HCT116 (cell line): Measurements from ENCODE around the gene PAX7. TPM values are rescaled to one million over a fixed set of nuclear protein-coding genes. Genes with fewer than 3 reads are reported as not detected.

Source experiments
- ATAC-seq: fragments of 200-7000 bp; cut with Tn5 transposase; 2 replicates; pipeline ENCODE4 v1.9.1; 2020; ENCODE audit warnings: mild to moderate bottlenecking, moderate library complexity
- BruUV-seq: library from RNA; stranded (reverse); fragments of 400-500 nt; replicated peaks from 2 replicates; lab custom pipeline; 2021; lab: Mats Ljungman, UMichigan
- CTCF ChIA-PET: fragments of 300-600 bp; sonication (Branson Sonifier 250); formaldehyde crosslinking; loops from one replicate; lab custom pipeline; 2021; ENCODE audit warnings: antibody characterized with exemption; lab: Charles Lee
- POLR2A ChIA-PET: fragments of 300-600, 350-600 bp; sonication (Branson Sonifier 250); formaldehyde crosslinking; loops from one replicate; lab custom pipeline; 2021; ENCODE audit warnings: antibody characterized with exemption; lab: Charles Lee
- RAD21 ChIA-PET, 2 experiments: fragments of 300-600 bp; sonication (Branson Sonifier 250); formaldehyde crosslinking; loops; one replicate each; lab custom pipeline; 2023; ENCODE audit warnings: low total read pairs in 2 of 2; ENCODE audit not compliant: uncharacterized antibody in 2 of 2, unreplicated experiment in 2 of 2, low non-redundant PET in 1 of 2; lab: Charles Lee
- DNase-seq: peaks from one replicate; pipeline ENCODE4 v3.0.0-alpha.2; 2010; ENCODE audit warnings: low read depth, low spot score
- H2AFZ ChIP-seq: fragments of 200-600 bp; shearing (Covaris generic), sonication (generic); 2 replicates; pipeline ENCODE4 v1.6.1; 2017; ENCODE audit warnings: low read depth, mixed run types, mixed read lengths, antibody characterized with exemption, low read length; ENCODE audit not compliant: poor library complexity, severe bottlenecking
- H3K27ac ChIP-seq: 2 replicates; pipeline ENCODE4 v1.5.1; 2012; ENCODE audit warnings: low read depth, low read length
- H3K27me3 ChIP-seq: fragments of 200-600 bp; sonication (generic); 2 replicates; pipeline ENCODE4 v1.6.1; 2016; ENCODE audit warnings: mixed run types, low read length, mixed read lengths; ENCODE audit not compliant: insufficient read depth
- H3K36me3 ChIP-seq, 2 experiments: fragments of 200-500 bp in 1 of 2; fragments of 200-600 bp in 1 of 2; sonication (Bioruptor generic) in 1 of 2; sonication (generic) in 1 of 2; 2 replicates each; pipeline versions ENCODE4 v1.5.1 to v1.6.1; 2014 to 2016; ENCODE audit warnings: low read length in 2 of 2, inconsistent platforms in 1 of 2, mixed read lengths in 1 of 2, mixed run types in 1 of 2; ENCODE audit not compliant: insufficient read depth in 2 of 2, control insufficient read depth in 1 of 2
- H3K4me1 ChIP-seq, 2 experiments: fragments of 200-600 bp in 1 of 2; sonication (generic) in 1 of 2; 2 replicates each; pipeline versions ENCODE4 v1.5.1 to v1.6.1; 2012 to 2017; ENCODE audit warnings: low read length in 2 of 2, inconsistent platforms in 1 of 2, mild to moderate bottlenecking in 1 of 2, mixed read lengths in 1 of 2, mixed run types in 1 of 2, moderate library complexity in 1 of 2; ENCODE audit not compliant: insufficient read depth in 2 of 2, control insufficient read depth in 1 of 2
- H3K4me2 ChIP-seq: fragments of 200-600 bp; sonication (generic); 2 replicates; pipeline ENCODE4 v1.6.1; 2017; ENCODE audit warnings: mixed run types, low read length, mixed read lengths
- H3K4me3 ChIP-seq, 2 experiments: fragments of 200-600 bp in 1 of 2; sonication (generic) in 1 of 2; replicated peaks in 1 of 2; 2 replicates each; pipeline ENCODE4 v1.5.1; 2011 to 2016; ENCODE audit warnings: low read length in 2 of 2, control low read depth in 1 of 2, low read depth in 1 of 2, mild to moderate bottlenecking in 1 of 2, mixed read lengths in 1 of 2, mixed run types in 1 of 2
- H3K79me2 ChIP-seq: fragments of 200-600 bp; sonication (generic); 2 replicates; pipeline ENCODE4 v1.6.1; 2017; ENCODE audit warnings: mild to moderate bottlenecking, mixed run types, low read length, moderate library complexity, mixed read lengths; ENCODE audit not compliant: insufficient read depth
- H3K9ac ChIP-seq: fragments of 200-600 bp; sonication (generic); 2 replicates; pipeline ENCODE4 v1.6.1; 2016; ENCODE audit warnings: low read length, mixed read lengths
- H3K9me2 ChIP-seq: fragments of 200-600 bp; sonication (generic), shearing (Covaris generic); 2 replicates; pipeline ENCODE4 v1.6.1; 2017; ENCODE audit warnings: mixed run types, mild to moderate bottlenecking, moderate library complexity; ENCODE audit not compliant: insufficient read depth
- H3K9me3 ChIP-seq, 2 experiments: fragments of 200-500 bp in 1 of 2; fragments of 200-600 bp in 1 of 2; sonication (Bioruptor generic) in 1 of 2; sonication (generic) in 1 of 2; 2 replicates each; pipeline ENCODE4 v1.6.1; 2014 to 2017; ENCODE audit warnings: low read length in 2 of 2, mixed read lengths in 2 of 2, inconsistent platforms in 1 of 2, low read depth in 1 of 2, mild to moderate bottlenecking in 1 of 2, mixed run types in 1 of 2, moderate library complexity in 1 of 2; ENCODE audit not compliant: control insufficient read depth in 1 of 2, insufficient read depth in 1 of 2
- H4K20me1 ChIP-seq: fragments of 200-600 bp; sonication (generic), shearing (Covaris generic); 2 replicates; pipeline ENCODE4 v1.6.1; 2017; ENCODE audit warnings: mixed run types, mild to moderate bottlenecking, moderate library complexity; ENCODE audit not compliant: insufficient read depth
- EGR1 ChIP-seq: IDR thresholded peaks from 2 replicates; pipeline ENCODE4 v1.6.1; 2012; ENCODE audit warnings: low read depth
- ELF1 ChIP-seq: IDR thresholded peaks from 2 replicates; pipeline ENCODE4 v1.6.1; 2012; ENCODE audit warnings: low read depth, borderline replicate concordance
- FOSL1 ChIP-seq: IDR thresholded peaks from 2 replicates; pipeline ENCODE4 v1.6.1; 2012; ENCODE audit warnings: low read depth
- JUND ChIP-seq: IDR thresholded peaks from 2 replicates; pipeline ENCODE4 v1.6.1; 2012
- POLR2A ChIP-seq: IDR thresholded peaks from 2 replicates; pipeline ENCODE4 v1.7.0; 2011; ENCODE audit warnings: borderline replicate concordance; ENCODE audit not compliant: insufficient read depth, insufficient read length; ENCODE audit errors: extremely low read depth
- POLR2AphosphoS5 ChIP-seq: IDR thresholded peaks from 2 replicates; pipeline ENCODE4 v1.6.1; 2011; ENCODE audit warnings: mild to moderate bottlenecking, low read depth, low read length, moderate library complexity
- SP1 ChIP-seq: IDR thresholded peaks from 2 replicates; pipeline ENCODE4 v1.6.1; 2012; ENCODE audit warnings: low read depth
- TCF7L2 ChIP-seq: IDR thresholded peaks from 2 replicates; pipeline ENCODE4 v1.7.0; 2011; ENCODE audit warnings: borderline replicate concordance, inconsistent platforms; ENCODE audit not compliant: insufficient read depth, insufficient read length; ENCODE audit errors: extremely low read depth
- YY1 ChIP-seq: IDR thresholded peaks from 2 replicates; pipeline ENCODE4 v1.6.1; 2011; ENCODE audit warnings: low read length, low read depth, moderate library complexity, mild to moderate bottlenecking; ENCODE audit not compliant: insufficient replicate concordance; ENCODE audit errors: extremely low read depth
- ZFX ChIP-seq: fragments of 450-650 bp; IDR thresholded peaks from 2 replicates; pipeline ENCODE4 v1.6.1; 2017
- ZNF274 ChIP-seq: fragments of 200-500 bp; sonication (Bioruptor generic); IDR thresholded peaks from 2 replicates; pipeline ENCODE4 v1.6.1; 2014; ENCODE audit warnings: mild to moderate bottlenecking, low read depth, low read length, inconsistent platforms
- intact Hi-C: fragments of 100-400 bp; cut with micrococcal nuclease; formaldehyde crosslinking; loops from 2 replicates; pipeline ENCODE4 v1.10.0; 2022
- total RNA-seq: library from RNA; stranded (reverse); gene quantifications from one replicate; pipeline ENCODE4 v1.2.1, GENCODE V29; 2021; ENCODE audit not compliant: unreplicated experiment
- TF ChIP-seq, protein P1 (sequence below): IDR thresholded peaks from 2 replicates; pipeline ENCODE4 v1.6.1; 2012; ENCODE audit warnings: low read depth
- TF ChIP-seq, protein P2 (sequence below): IDR thresholded peaks from 2 replicates; pipeline ENCODE4 v1.6.1; 2011; ENCODE audit warnings: mild to moderate bottlenecking, low read length, moderate library complexity; ENCODE audit not compliant: insufficient replicate concordance; ENCODE audit errors: extremely low read depth

PAX7 gene
- total RNA-seq, 1 experiment from 2014 or later: not detected

DNA sequence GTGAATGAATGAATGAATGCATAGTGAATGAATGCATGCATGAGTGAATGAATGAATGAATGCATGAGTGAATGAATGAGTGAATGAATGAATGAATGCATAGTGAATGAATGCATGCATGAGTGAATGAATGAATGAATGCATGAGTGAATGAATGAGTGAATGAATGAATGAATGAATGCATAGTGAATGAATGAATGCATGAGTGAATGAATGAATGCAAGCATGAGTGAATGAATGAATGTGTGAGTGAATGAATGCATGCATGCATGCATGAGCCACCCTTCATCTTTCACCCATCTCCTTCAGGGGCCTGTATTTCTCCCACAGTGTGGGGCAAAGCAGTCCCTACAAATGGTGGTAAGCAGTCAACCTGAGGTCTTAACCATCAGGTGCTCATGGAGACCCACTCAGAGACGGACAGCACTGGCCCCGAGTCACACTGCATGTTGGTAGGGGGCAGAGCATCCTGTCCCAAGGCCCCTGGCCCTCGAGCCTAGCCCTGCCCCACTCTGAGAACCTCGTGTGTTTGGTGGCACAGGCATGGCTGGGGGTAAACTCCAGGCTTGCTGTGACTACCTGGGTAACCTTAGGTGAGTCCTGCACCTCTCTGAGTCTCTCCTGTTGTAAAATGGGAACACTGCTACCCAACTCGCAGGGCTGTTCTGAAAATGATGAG, 28.0 kb upstream of the PAX7 start (continued):
- TF ChIP-seq, protein P1, sequence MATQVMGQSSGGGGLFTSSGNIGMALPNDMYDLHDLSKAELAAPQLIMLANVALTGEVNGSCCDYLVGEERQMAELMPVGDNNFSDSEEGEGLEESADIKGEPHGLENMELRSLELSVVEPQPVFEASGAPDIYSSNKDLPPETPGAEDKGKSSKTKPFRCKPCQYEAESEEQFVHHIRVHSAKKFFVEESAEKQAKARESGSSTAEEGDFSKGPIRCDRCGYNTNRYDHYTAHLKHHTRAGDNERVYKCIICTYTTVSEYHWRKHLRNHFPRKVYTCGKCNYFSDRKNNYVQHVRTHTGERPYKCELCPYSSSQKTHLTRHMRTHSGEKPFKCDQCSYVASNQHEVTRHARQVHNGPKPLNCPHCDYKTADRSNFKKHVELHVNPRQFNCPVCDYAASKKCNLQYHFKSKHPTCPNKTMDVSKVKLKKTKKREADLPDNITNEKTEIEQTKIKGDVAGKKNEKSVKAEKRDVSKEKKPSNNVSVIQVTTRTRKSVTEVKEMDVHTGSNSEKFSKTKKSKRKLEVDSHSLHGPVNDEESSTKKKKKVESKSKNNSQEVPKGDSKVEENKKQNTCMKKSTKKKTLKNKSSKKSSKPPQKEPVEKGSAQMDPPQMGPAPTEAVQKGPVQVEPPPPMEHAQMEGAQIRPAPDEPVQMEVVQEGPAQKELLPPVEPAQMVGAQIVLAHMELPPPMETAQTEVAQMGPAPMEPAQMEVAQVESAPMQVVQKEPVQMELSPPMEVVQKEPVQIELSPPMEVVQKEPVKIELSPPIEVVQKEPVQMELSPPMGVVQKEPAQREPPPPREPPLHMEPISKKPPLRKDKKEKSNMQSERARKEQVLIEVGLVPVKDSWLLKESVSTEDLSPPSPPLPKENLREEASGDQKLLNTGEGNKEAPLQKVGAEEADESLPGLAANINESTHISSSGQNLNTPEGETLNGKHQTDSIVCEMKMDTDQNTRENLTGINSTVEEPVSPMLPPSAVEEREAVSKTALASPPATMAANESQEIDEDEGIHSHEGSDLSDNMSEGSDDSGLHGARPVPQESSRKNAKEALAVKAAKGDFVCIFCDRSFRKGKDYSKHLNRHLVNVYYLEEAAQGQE: no peak
- TF ChIP-seq ZFX (no peak), YY1 (no peak), EGR1 (no peak), TCF7L2 (no peak)

DNA sequence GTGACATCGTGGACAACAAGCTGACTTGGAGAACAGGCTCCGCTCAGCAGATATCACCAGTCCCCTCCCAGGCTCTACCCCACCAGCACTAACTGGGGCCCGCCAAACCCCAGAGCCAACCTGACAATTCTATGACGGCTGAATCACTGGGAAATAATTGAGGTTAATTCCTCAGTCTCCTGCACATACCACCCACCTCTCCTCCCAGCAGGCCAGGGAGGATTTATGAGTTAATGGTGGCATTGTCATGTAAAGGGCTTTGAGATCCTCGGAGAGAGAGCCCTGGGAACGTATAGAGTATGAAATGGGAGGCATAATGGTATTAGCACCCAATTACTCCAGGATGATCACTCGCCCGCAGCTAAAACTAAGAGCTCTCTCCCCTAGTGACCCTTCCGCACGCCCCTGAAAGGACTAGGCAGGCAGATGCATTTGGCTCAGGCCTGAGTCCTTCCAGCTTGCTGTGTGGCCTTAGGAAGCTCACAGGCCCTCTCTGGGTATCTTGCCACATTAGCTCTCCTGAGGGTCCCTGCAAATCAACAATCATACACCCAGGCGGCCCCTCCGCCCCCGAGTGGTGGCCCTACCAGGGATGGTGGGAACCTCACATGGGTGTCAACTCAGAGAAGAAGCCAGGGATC, 27.3 kb upstream of the PAX7 start:
- Histone ChIP-seq H3K27ac (no peak overlapping the region), H3K9ac (no peak overlapping the region), H3K79me2 (no peaks in the 10 kb centered on the region), H3K4me2 (no peak overlapping the region), H2AFZ (no peak overlapping the region), H3K36me3 (no peaks in the 10 kb centered on the region), H3K4me3 (no peak overlapping the region), H3K4me1 (no peaks in the 10 kb centered on the region), H3K27me3 (no peaks in the 10 kb centered on the region), H3K9me3 (no peaks in the 10 kb centered on the region), H4K20me1 (no peaks in the 10 kb centered on the region), H3K9me2 (no peaks in the 10 kb centered on the region)
- intact Hi-C loops: no loop called here
- DNase-seq: no peak
- RAD21 ChIA-PET: no interaction called here
- no TSS peak for BruUV-seq
- POLR2A ChIA-PET: no interaction called here
- CTCF ChIA-PET: interaction anchor here (1.6 kb wide), 1 partner anchor 218 kb away, joined by 5 read pairs; no protein-coding TSS in a partner anchor
- no peak for ATAC-seq
- TF ChIP-seq POLR2AphosphoS5: no peak
- TF ChIP-seq, protein P1: no peak
- no peak for TF ChIP-seq TCF7L2
- TF ChIP-seq ZNF274: no peak
- no peak for TF ChIP-seq ZFX
- no peak for TF ChIP-seq EGR1
- TF ChIP-seq, protein P2, sequence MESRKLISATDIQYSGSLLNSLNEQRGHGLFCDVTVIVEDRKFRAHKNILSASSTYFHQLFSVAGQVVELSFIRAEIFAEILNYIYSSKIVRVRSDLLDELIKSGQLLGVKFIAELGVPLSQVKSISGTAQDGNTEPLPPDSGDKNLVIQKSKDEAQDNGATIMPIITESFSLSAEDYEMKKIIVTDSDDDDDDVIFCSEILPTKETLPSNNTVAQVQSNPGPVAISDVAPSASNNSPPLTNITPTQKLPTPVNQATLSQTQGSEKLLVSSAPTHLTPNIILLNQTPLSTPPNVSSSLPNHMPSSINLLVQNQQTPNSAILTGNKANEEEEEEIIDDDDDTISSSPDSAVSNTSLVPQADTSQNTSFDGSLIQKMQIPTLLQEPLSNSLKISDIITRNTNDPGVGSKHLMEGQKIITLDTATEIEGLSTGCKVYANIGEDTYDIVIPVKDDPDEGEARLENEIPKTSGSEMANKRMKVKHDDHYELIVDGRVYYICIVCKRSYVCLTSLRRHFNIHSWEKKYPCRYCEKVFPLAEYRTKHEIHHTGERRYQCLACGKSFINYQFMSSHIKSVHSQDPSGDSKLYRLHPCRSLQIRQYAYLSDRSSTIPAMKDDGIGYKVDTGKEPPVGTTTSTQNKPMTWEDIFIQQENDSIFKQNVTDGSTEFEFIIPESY: no peak
- TF ChIP-seq SP1: no peak
- no peak for TF ChIP-seq ELF1
- TF ChIP-seq POLR2A: no peak
- no peak for TF ChIP-seq FOSL1
- no peak for TF ChIP-seq JUND
